Choroid plexus epithelial cell (primary cell): ENCODE measurements around the gene CLRN3.

Experiments
- DNase-seq: peaks from one replicate; pipeline ENCODE4 v3.0.0-alpha.2; 2010; ENCODE audit warnings: low read depth
- H3K4me3 ChIP-seq: 2 replicates; pipeline ENCODE4 v1.5.1; 2011; ENCODE audit warnings: low read depth, mild to moderate bottlenecking, control low read depth, low read length, moderate library complexity
- TF ChIP-seq, protein P1 (sequence below): conservative IDR thresholded peaks from 2 replicates; pipeline ENCODE4 v1.5.1; 2011; ENCODE audit warnings: low read depth, mild to moderate bottlenecking, control low read depth, inconsistent platforms, low read length, moderate library complexity

The CLRN3 gene

DNA sequence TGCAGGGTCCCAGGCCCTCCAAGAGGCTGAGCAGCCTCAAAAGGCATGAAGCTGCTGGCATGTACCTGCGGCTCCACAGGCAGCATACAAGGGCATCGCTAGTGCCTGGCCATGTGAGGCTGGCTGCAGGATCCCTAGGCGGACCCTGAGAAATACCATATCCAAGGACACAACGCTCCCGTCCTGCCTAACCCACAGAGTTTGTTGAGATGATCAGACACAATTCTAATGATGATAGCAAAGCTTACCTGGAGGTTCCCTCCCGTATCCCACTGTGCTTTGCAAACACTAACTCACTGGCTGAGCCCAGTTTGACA lies 17.3 kb downstream of the CLRN3 start:
- H3K4me3 ChIP-seq: no peak overlapping the region
- DNase-seq: no peak
- TF ChIP-seq, protein P1, sequence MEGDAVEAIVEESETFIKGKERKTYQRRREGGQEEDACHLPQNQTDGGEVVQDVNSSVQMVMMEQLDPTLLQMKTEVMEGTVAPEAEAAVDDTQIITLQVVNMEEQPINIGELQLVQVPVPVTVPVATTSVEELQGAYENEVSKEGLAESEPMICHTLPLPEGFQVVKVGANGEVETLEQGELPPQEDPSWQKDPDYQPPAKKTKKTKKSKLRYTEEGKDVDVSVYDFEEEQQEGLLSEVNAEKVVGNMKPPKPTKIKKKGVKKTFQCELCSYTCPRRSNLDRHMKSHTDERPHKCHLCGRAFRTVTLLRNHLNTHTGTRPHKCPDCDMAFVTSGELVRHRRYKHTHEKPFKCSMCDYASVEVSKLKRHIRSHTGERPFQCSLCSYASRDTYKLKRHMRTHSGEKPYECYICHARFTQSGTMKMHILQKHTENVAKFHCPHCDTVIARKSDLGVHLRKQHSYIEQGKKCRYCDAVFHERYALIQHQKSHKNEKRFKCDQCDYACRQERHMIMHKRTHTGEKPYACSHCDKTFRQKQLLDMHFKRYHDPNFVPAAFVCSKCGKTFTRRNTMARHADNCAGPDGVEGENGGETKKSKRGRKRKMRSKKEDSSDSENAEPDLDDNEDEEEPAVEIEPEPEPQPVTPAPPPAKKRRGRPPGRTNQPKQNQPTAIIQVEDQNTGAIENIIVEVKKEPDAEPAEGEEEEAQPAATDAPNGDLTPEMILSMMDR: no peak

DNA sequence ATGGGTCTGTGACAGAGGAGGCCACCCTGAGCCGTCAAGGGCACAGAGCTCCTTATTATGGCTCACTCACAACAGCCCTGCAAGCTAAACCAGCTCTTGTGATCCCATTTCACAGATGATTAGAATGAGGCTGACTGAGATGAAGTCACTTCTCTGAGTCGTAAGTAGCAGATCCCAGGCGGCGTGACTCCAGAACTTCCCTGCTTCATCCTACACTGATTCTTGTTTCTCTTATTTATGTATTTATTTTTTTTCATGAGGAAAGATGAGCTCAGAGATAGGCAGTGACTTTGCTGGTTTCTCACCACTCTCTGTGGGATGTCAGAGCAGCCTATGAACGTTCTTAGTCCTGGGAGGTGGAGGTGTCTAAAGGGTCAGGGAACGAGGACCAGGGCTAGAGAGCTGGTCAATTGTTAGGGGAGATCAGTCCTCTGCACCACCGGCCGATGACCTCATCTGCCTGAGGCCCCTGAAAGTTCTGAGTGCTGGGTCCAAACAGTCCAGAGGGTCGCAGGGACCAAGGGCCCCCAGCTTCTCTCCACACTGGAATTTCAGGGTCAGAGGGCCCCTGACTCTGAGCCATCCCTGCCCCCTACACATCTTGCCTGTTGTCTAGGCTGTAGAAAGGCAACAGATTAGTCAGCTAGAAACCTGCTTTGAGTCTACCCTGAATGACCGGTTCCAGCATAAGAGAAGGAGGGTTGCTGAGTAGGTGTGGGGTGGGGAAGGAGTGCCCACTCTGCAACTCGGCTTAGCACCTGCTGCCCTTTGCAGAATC lies 17.9 kb downstream of the CLRN3 start:
- no peak overlapping the region for H3K4me3 ChIP-seq
- DNase-seq: no peak
- TF ChIP-seq, protein P1: no peak

DNA sequence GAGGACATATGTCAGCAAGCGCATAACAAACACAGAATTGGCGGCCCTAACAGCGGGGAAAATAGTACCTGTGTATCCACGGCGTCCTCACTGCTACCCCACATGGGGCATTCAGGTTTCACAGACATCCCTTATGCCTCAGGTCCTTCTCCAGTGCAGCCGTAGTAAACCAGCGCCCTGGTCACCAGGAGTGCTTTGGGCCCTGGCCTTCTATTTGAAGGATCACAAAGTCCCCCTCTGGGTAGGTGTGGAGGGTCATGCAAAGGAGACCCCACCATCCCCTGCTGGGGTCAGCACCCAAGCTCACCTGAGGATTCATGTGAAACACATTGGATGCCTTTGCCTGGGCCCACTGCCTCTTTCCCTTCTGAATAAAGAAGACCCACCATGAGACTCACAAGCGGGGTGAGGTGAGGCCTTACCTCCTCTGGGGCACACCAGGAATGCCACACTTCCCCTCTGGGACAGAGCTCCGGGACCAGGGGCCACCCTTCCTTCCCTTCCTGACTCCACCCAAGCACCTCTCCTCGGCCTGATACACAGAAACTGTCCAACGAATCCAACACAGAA lies 18.8 kb downstream of the CLRN3 start:
- TF ChIP-seq, protein P1: no peak
- no peak overlapping the region for H3K4me3 ChIP-seq

DNA sequence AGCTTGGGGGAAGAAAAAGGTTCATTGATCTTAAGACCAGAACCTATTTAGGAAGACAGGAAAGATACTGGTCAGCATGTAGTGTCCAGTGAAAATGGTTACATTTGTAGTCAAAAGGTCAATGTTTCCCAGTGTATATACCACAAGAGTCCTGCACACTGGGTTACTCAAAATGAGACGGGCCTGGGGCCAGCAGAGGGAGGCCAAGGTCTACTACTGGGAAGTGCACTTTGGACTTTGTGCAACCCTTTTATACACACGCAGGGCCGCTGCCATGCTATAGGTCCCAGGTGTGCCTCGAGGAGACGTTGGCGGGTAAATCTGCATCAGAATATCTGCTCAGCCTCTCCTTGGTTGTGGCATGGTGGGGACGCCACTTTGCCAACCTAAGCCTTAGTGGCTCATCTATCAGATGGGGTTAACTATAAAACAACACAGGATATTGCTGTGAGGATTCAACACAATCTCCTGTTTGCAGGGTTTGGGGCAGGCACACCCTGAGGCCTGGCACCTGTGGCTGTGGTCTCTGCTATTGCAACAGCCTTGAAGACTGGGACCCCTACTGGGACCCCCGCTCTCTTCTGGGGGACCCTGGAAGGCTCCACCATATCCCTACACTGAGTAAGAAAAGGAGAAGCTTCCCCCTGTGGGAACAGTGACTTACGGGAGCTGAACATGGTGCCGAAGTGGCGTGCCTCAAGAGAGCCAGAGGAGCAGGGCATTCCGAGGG lies 19.7 kb downstream of the CLRN3 start:
- TF ChIP-seq, protein P1: peak; percentile 33
- no peak for DNase-seq
- no peak overlapping the region for H3K4me3 ChIP-seq

More for the DNA sequence above, 18.8 kb downstream of the CLRN3 start:
- DNase-seq: no peak

DNA sequence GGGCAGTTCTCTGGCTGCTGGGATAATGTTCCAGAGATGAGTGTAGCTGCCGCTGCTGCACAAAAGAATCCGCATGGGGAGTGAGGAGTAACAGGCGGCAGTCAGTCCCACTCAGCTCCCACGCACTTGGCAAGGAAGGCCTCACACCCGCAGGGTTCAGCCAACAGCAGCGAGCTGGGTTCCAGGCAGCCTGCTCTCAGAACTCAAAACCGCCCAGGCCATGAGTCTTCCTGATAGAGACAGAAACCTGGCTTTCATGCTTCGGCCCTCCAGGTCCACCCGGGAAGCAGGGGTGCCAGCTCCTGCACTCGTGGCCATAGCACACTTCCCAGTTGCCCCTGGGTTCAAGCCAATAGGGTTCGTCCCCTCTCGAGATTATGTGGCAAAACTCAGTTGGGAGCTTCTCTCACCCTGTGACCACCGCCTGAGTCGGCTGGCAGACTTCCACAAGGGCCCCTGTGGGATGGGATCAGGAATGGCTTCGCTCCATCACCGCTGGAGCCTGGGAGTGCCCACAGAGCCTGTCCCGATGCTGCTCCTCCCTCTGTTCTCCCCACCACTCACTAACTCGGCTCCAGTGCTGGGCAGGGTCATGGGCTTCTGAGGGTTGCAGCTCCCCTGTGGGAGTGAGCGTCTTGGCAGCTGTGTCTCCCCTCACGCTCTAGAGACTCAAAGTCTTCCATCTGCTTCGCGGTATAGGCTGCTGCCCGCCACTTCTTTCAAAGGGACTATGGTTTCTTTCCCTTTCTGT lies 20.6 kb downstream of the CLRN3 start:
- peak; percentile 21 for DNase-seq
- TF ChIP-seq, protein P1: no peak
- no peak overlapping the region for H3K4me3 ChIP-seq

DNA sequence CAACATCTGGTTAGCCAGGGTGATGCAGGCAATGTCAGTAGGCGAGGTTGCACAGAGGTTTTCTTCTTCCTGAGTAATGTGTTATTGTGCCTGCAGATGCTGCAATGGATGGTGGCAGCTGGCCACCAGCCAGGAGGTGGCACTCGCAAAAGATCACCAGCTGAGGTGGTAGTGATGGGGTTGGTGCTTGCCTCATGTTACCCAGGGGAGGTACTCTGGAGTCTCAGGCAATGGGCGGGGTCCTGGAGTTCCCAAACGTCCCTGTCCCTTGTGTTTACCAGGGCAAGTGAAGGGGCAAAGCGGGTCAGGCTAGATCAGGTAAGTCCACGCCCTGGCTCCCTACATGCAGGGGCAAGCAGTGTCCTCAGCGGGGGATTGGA lies 21.1 kb downstream of the CLRN3 start:
- DNase-seq: no peak
- TF ChIP-seq, protein P1: no peak
- no peak overlapping the region for H3K4me3 ChIP-seq
